ENCODE measurements around the gene TIPRL. TPM values are rescaled to one million over a fixed set of nuclear protein-coding genes. Genes with fewer than 3 reads are reported as not detected.
A peak's percentile ranks its signal among the peaks of the same experiment; 100 is the strongest.

The TIPRL gene
- total and polyA plus RNA-seq, 9 of the 15 experiments (the other 6 are each of a cell fraction or from before 2014, with no cell fraction given) = 41.4 to 90.2 (median 69.9) TPM

DNA sequence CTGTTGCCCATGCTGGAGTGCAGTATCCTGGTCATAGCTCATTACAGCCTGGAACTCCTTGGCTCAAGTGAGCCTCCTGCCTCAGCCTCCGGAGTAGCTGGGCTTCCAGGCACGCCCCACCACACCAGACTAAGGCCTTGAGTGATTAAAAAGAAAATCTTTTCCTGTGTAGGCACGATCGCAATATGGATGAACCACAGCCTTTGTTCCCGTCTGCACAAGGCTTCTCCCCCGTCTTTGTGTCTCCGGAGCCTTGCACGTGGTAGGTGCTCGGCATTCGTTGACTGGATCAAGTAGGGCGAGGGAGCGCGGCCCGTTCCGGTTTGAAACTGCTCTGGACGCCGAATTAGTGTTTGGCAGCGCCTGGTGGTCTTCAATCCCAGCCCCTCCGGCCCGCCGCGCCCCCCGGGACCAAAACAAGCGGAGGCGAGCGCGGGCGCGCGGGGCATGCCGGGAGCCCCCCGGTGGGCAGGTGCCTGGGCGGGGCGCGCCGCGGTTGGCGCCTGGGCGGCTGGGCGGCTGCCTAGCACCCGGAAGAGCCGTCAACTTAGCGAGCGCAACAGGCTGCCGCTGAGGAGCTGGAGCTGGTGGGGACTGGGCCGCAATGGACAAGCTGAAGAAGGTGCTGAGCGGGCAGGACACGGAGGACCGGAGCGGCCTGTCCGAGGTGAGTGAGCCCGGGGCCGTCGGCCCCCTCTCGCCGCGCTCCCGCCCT lies 46.9 kb downstream of the TIPRL start, which contains the start of gene SFT2D2 (continued):
- TF ChIP-seq HNRNPK (IDR thresholded peaks at IDR 0.05; ENCODE audit: low read depth, low read length, poor library complexity, severe bottlenecking) (no peak), NCOA4 (IDR thresholded peaks at IDR 0.05; ENCODE audit: partially characterized antibody) (no peak), EWSR1 (IDR thresholded peaks at IDR 0.05; ENCODE audit: borderline replicate concordance, low read depth, partially characterized antibody) (no peak), RB1 (IDR thresholded peaks at IDR 0.05; ENCODE audit: low read depth) (peak; percentile 93), RFX1 (IDR thresholded peaks at IDR 0.05) (no peak), MBD2 (IDR thresholded peaks at IDR 0.05; ENCODE audit: borderline replicate concordance, low read depth) (peak; percentile 41; the same call in 1 of the 2 replicates), ETV6 (IDR thresholded peaks at IDR 0.05; ENCODE audit: borderline replicate concordance in 1 of 2, low read depth in 2 of 2, low read length in 1 of 2) (no peak), ETV6 (CRISPR knock-in tag; IDR thresholded peaks at IDR 0.05; ENCODE audit: borderline replicate concordance) (no peak; the same call in 1 of the 2 replicates), POLR2A (conservative IDR thresholded peaks at IDR 0.05) (peak; percentile 96), POLR3G (IDR thresholded peaks at IDR 0.05; ENCODE audit: extremely low read depth, insufficient read length, insufficient replicate concordance) (no peak), CEBPB (tag; IDR thresholded peaks at IDR 0.05) (peak; percentile 53; the same call in 1 of the 2 replicates)
- TF ChIP-seq, protein P1, sequence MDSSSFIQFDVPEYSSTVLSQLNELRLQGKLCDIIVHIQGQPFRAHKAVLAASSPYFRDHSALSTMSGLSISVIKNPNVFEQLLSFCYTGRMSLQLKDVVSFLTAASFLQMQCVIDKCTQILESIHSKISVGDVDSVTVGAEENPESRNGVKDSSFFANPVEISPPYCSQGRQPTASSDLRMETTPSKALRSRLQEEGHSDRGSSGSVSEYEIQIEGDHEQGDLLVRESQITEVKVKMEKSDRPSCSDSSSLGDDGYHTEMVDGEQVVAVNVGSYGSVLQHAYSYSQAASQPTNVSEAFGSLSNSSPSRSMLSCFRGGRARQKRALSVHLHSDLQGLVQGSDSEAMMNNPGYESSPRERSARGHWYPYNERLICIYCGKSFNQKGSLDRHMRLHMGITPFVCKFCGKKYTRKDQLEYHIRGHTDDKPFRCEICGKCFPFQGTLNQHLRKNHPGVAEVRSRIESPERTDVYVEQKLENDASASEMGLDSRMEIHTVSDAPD (CRISPR knock-in tag; IDR thresholded peaks at IDR 0.05) = peak; percentile 62; the same call in 1 of the 2 replicates
- TF ChIP-seq, protein P2, sequence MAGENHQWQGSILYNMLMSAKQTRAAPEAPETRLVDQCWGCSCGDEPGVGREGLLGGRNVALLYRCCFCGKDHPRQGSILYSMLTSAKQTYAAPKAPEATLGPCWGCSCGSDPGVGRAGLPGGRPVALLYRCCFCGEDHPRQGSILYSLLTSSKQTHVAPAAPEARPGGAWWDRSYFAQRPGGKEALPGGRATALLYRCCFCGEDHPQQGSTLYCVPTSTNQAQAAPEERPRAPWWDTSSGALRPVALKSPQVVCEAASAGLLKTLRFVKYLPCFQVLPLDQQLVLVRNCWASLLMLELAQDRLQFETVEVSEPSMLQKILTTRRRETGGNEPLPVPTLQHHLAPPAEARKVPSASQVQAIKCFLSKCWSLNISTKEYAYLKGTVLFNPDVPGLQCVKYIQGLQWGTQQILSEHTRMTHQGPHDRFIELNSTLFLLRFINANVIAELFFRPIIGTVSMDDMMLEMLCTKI (IDR thresholded peaks at IDR 0.05; ENCODE audit: partially characterized antibody) = no peak
- TF ChIP-seq, protein P3, sequence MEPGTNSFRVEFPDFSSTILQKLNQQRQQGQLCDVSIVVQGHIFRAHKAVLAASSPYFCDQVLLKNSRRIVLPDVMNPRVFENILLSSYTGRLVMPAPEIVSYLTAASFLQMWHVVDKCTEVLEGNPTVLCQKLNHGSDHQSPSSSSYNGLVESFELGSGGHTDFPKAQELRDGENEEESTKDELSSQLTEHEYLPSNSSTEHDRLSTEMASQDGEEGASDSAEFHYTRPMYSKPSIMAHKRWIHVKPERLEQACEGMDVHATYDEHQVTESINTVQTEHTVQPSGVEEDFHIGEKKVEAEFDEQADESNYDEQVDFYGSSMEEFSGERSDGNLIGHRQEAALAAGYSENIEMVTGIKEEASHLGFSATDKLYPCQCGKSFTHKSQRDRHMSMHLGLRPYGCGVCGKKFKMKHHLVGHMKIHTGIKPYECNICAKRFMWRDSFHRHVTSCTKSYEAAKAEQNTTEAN (CRISPR knock-in tag; IDR thresholded peaks at IDR 0.05) = no peak
- TF ChIP-seq, protein P4, sequence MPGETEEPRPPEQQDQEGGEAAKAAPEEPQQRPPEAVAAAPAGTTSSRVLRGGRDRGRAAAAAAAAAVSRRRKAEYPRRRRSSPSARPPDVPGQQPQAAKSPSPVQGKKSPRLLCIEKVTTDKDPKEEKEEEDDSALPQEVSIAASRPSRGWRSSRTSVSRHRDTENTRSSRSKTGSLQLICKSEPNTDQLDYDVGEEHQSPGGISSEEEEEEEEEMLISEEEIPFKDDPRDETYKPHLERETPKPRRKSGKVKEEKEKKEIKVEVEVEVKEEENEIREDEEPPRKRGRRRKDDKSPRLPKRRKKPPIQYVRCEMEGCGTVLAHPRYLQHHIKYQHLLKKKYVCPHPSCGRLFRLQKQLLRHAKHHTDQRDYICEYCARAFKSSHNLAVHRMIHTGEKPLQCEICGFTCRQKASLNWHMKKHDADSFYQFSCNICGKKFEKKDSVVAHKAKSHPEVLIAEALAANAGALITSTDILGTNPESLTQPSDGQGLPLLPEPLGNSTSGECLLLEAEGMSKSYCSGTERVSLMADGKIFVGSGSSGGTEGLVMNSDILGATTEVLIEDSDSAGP (CRISPR knock-in tag; IDR thresholded peaks at IDR 0.05) = no peak; the same call in 1 of the 2 replicates
- TF ChIP-seq, protein P5, sequence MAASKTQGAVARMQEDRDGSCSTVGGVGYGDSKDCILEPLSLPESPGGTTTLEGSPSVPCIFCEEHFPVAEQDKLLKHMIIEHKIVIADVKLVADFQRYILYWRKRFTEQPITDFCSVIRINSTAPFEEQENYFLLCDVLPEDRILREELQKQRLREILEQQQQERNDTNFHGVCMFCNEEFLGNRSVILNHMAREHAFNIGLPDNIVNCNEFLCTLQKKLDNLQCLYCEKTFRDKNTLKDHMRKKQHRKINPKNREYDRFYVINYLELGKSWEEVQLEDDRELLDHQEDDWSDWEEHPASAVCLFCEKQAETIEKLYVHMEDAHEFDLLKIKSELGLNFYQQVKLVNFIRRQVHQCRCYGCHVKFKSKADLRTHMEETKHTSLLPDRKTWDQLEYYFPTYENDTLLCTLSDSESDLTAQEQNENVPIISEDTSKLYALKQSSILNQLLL (CRISPR knock-in tag; IDR thresholded peaks at IDR 0.05; ENCODE audit: borderline replicate concordance) = no peak
